HG02938 (cell line): ENCODE results near the gene WDR55.
A peak's percentile ranks its signal among the peaks of the same experiment; 100 is the strongest.
"Not testable (repeated sequence)": the region's sequence is repeated elsewhere in the genome, so short reads cannot be mapped to it uniquely, and the experiment has no call there.

ENCODE experiments used
- ATAC-seq: cut with Tn5 transposase; IDR thresholded peaks from one replicate; pipeline ENCODE4 v1.9.1; 2021; ENCODE audit warnings: mild to moderate bottlenecking, moderate library complexity; ENCODE audit not compliant: unreplicated experiment

Gene WDR55

DNA sequence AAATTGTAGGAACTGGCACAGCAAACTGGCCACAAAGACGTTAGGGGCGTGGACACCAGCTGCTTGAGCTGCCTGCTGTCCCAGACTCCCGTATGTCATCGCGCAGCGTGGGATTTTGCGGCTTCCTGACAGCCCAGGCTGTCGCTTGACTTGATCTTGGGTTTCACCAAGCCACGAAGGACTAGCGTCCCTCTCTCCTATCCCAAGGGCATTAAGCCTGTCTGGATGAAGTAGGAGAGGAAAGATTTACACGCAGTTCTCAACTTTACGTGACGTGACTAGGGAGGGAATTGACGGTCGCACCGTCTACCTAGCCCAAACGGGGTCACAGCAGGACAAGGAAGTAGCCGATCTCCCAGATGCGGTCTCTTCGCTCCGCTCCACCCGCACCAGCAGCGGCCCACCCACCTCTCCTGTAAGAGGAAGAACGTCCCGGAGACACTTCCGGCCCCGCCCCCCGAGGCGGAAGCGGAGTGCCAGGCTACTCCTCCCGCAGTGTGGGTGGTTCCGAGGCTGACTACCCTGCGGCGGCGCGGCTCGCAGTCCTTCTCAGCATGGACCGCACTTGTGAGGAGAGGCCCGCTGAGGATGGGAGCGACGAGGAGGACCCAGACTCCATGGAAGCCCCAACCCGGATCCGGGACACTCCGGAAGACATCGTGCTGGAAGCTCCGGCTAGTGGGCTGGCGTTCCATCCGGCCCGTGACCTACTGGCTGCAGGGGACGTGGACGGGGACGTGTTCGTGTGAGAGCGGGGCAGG lies at the start of gene WDR55:
TSS of gene WDR55 (plus strand) at position 546 of the 761 bp plus-strand sequence. CDS start at position 555, 9 bp downstream.
- ATAC-seq, result peak; percentile 95

DNA sequence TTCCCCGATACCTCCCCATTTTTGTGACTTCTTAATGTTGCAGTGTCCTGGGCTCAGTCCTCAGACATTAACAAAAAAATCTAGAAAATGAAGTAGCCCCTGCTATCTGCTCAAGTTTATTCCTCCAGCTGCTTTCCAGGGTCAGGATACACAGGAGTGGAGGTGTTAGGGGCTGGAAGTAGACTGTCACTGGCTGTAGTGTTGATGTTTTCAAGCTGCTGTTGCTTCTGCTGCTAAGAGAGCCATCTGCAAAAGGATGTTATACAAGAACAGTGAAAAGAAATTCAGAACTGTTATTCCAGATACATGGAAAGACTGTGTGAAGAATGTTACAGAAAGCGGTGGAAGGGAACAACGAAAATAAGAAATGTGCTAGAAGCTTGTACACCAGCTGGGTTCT lies 42.4 kb upstream of the WDR55 start:
- ATAC-seq, result no peak

GRCh38 chr5:140623061-140623460 lies 41.6 kb upstream of the WDR55 start:
- ATAC-seq, result not testable (repeated sequence)

DNA sequence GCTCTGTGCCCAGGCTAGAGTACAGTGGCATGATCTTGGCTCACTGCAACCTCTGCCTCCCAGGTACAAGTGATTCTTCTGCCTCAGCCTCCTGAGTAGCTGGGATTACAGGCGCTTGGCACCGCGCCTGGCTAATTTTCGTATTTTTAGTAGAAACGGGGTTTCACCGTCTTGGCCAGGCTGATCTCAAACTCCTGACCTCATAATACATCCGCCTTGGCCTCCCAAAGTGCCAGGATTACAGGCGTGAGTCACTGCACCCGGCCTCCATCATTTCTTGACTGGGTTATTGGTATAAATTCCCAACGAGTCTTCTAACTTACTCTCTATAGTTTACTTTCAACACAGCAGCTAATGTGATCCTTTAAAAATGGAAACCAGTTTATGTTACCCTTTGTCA lies 39.8 kb upstream of the WDR55 start:
- not testable (repeated sequence) for ATAC-seq

DNA sequence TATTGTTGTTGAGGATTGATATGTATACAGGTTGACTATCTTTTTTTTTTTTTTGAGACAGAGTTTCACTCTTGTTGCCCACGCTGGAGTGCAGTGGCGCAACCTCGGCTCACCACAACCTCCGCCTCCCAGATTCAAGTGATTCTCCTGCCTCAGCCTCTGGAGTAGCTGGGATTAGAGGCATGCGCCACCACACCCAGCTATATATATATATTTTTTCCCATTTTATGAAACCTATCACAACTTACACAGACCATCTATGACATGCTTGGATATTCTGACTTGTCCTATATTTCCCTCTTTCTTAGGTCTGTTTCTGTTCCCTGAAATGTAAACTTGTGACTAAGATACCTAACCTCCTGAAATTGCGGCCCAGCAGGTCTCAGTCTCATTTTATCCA lies 36.7 kb upstream of the WDR55 start:
- ATAC-seq, result no peak

DNA sequence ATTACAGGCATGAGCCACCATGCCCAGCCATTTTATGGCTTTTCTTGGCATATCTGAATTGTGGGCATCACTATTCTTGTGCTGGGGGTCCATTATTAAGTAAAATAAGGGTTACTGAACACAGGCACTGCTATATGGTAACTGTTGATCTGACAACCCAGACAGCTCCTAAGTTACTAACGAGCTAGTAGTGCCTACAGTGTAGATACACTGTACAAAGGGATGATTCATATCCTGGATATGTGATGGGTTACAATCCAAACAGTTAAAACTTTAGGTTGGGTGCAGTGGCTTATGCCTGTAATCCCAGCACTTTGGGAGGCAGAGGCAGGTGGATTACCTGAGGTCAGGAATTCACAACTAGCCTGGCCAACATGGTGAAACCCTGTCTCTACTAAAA lies 36.0 kb upstream of the WDR55 start:
- no peak for ATAC-seq

- no peak for ATAC-seq
Observed at GRCh38 chr5:140630292-140631035, 34.2 kb upstream of the WDR55 start.

DNA sequence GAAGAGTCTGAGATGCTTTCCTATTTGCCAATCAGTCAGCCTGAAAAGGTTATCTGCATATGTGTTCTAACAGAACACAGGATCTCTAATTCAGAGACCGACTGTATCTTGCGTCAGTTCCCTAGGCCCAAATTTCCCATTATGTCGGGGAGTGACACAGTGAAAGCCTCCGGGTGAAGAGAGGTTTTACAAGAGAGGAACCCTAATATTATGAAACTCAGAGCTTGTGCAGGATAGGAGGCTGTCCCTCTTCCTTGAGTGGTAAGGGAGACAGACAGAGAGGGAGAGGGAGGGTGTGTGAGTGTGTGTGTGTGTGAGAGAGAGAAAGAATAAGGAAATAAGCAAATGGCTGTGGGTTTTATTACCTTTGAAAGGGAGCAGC lies 33.7 kb upstream of the WDR55 start:
- ATAC-seq, result no peak

DNA sequence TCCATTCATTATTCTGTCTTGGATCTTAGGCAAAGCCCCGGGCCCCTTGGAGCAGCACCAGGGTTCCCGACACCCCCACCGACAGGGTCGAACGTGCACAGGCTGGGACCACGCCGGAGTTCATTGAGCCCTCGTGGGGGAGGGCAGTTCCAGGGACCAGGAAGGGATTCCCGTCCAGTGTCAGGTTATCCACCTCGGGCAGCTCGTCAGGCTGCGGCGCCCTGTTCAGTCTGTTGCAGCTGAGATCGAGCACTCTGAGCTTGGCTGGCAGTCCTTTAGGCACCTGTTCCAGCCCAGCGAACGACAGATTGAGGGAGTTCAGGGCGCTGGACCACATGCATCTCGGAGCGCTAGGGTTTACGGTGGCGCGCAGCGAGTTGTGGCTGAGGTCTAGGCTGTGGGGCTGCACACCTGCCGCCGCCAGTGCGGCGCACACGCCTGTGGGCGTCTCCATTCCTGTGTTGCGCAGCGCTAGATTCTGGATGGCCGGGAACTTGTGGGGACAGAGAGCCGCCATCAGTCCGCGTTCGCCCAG lies 32.8 kb upstream of the WDR55 start:
- peak; percentile 41 for ATAC-seq

DNA sequence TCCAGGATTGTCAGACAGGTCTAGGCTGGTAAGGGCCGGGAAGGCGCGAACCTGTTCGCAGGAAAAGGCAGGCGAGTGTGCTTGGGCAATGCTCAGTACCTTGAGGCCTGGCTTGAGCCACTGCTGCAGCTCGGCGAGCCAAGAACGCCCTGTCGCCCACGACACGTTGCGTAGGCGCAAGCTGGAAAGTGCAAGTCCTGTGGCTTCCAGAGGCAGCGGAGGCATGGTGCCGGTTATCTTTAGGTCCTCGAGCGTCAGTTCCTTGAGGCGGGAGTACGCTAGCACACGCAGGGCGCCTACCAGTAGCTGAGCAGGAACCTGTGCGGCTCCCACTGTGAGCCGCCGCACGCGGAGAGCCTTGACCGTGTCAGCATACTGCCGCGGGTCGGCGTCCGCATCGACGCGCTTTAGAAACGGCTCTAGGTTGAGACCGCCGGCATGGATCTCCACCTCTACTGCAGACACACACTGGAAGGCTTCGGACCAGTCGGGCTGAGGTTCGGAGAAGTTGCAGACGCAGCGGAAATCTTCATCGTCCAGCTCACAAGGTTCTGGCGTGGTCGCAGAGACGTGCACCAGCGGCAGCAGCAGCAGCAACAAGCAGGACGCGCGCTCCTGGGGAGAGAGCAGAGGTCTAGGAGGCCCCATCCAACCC lies 32.2 kb upstream of the WDR55 start:
- peak; percentile 44 for ATAC-seq

- no peak for ATAC-seq
Observed at GRCh38 chr5:140633021-140633471, 31.7 kb upstream of the WDR55 start, which contains the start of gene CD14. TSS of gene CD14 (minus strand) at chr5:140633175. CDS start at chr5:140633071, 104 bp downstream.

DNA sequence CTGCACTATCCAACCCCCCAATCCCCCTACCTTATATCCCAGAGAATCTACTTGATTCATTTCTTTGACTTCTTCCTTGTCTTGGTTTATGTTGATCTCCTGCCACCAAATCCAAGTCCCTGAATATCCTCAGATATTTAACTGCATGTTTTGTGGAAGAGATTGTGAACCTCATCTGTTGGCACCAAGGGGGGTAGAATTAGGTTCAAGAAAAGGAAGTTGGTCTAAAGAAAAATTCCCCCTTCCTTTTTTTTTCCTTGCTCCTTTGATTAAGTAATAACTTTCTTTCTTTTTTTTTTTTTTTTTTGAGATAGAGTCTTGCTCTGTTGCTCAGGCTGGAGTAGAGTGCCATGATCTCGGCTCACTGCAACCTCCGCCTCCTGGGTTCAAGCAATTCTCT lies 31.2 kb upstream of the WDR55 start:
- ATAC-seq, result no peak

GRCh38 chr5:140634103-140634502 lies 30.6 kb upstream of the WDR55 start:
- no peak for ATAC-seq

DNA sequence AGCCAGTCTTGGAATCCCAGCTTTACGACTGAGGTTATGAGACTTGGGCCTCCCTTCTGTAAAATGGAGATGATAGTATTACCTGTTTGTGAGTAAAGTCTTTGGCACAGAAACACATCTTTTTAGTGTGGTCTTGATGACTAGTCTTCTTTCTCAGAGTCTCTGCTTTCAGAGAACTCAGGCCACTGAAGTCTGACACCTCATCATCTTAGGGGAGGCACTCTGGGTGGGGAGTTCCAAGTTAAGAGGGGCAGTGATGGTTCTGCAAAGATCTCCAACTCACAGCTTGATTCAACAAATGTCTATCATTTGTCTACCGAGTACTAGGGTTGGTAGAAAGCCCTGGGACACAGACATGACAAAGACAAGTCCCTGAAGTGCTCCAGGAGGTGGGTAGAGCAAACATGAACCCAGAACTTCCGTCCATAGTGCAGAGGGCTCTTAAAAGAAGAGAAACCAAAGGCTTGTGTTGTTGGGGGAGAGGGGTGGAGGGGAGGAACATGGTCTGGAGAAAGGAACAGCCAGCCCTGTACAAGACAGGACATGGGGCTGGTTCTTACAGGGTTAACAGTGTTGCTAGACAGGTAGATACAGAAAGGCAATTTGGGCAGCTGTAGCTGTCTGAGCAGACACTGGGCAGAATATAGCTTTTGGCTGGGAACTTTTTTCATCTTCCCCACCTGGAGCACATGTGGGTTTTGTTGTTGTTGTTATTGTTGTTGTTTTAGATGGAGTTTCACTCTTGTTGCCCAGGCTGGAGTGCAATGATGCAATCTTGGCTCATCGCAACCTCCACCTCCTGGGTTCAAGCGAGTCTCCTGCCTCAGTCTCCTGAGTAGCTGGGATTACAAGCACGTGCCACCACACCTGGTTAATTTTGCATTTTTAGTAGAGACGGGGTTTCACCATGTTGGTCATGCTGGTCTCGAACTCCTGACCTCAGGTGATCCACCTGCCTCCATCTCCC lies 29.1 kb upstream of the WDR55 start:
- no peak for ATAC-seq

GRCh38 chr5:140637371-140638100 lies 27.2 kb upstream of the WDR55 start:
- no peak for ATAC-seq

DNA sequence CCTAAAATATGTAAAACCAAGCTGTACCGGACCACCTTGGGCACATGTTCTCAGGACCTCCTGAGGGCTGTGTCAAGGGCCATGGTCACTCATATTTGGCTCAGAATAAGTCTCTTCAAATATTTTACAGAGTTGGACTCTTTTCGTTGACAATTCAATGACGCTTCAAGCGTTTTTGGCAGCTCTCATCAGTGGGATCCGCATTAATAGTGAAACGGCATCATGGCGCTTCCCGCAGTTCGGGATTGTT lies 25.9 kb upstream of the WDR55 start:
- ATAC-seq, result not testable (repeated sequence)

DNA sequence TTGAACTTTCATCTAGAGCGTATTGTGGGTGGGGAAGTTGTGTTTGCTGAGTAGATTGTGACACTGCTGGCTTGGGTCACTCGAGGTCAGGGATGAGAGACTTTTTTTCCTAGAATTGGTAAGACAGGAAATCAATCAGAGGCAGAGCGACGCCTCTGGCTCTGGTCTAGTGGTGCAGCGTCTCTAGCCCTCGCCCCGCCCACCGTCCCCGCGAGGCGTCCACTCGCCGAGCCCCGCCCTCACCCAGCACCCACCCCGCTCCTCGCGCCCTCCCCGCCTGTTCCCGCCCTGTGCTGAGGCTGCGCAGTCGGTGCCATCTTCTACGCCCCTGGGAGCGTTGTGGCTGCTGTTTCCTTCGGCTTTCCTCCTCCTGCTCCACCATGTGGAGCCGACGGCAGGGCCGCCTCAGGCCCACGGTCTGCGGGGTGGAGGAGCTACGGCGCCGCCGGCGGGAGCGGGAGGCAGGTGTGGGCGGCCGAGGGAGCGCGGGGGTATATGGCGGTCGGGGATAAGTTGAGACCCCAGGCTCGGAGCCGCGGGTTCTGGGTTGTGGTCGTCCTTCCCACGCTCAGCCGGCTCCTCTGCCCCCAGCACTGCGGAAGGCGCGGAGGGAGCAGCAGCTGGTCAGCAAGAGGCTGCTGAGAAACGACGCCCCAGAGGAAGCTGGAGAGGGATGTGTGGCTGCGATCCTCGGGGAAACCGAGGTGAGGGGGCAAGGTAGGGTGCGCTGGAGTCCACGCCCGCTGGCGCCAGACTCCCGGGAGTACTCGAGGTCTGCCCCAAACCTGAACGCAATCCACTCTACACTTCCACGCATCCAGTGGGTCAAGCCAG lies 25.3 kb upstream of the WDR55 start, which contains the start of gene TMCO6:
TSS of gene TMCO6 (plus strand) at position 304 of the 834 bp plus-strand sequence. CDS start at position 381, 77 bp downstream.
- peak; percentile 84 for ATAC-seq

DNA sequence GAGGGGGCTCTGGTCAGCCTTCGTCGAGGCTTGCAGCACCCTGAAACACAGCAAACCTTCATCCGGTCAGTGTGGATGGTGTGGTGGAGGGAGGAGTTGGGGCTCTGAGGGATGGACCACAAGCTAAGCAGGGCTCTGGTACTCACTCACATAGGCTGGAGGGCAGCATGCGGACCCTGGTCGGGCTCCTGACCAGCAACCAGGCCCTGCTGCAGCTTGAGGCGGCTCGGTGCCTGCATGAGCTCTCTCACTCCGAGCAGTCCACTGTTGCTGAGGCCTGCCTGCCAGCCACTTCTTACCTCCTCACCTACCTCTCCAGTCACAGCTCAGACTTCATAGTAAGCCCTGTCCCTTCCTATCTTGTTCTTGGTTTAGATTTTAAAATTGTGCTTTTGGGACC lies 23.0 kb upstream of the WDR55 start:
- ATAC-seq, result no peak

DNA sequence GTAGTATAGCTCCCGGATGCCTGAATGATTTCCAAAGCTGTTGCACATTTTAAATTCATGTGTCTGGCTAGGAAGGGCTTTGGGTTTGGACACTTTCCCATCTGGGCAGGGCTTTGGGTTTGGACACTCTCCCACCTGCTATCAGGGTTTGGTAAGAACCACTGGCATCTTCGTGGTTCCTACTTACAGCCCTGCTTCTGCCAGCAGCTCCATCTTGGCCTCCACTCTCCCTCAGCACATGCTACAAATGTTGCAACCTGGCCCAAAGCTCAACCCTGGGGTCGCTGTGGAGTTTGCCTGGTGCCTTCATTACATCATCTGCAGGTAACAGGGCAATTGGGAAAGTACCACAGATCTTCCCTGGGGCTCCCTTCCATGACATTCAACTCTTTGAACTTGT lies 22.0 kb upstream of the WDR55 start:
- ATAC-seq, result no peak
